Activated CD4-positive, alpha-beta T cell treated with anti-CD3 and anti-CD28 coated beads for 36 hours (primary cell): Measurements from ENCODE around the gene ADAMTSL5. TPM values are rescaled to one million over a fixed set of nuclear protein-coding genes. Genes with fewer than 3 reads are reported as not detected.
A peak's percentile ranks its signal among the peaks of the same experiment; 100 is the strongest.

ENCODE experiments used
- ATAC-seq: fragments of 200-7000 bp; cut with Tn5 transposase; one replicate; pipeline ENCODE4 v1.10.0; 2021; ENCODE audit warnings: mild to moderate bottlenecking, moderate library complexity
- CTCF ChIA-PET: fragments of 350-600 bp; sonication (Branson Sonifier 250); formaldehyde crosslinking; loops from one replicate; lab custom pipeline; 2021; ENCODE audit warnings: antibody characterized with exemption; lab: Charles Lee
- POLR2A ChIA-PET: fragments of 350-600 bp; sonication (Branson Sonifier 250); formaldehyde crosslinking; loops from one replicate; lab custom pipeline; 2021; ENCODE audit warnings: antibody characterized with exemption, inconsistent platforms; lab: Charles Lee
- DNase-seq: peaks from one replicate; pipeline ENCODE4 v3.0.0-alpha.2; 2020
- H3K27ac Mint-ChIP-seq: one replicate; pipeline ENCODE4 v1.8.0; 2021; ENCODE audit warnings: mixed read lengths
- H3K27me3 Mint-ChIP-seq: one replicate; pipeline ENCODE4 v1.8.0; 2021; ENCODE audit warnings: mixed read lengths
- H3K36me3 Mint-ChIP-seq: one replicate; pipeline ENCODE4 v1.8.0; 2021; ENCODE audit warnings: low read depth, mixed read lengths
- H3K4me1 Mint-ChIP-seq: one replicate; pipeline ENCODE4 v1.8.0; 2021; ENCODE audit warnings: mixed read lengths
- H3K4me3 Mint-ChIP-seq: one replicate; pipeline ENCODE4 v1.8.0; 2021; ENCODE audit warnings: mild to moderate bottlenecking, moderate library complexity, mixed read lengths
- H3K9me3 Mint-ChIP-seq: one replicate; pipeline ENCODE4 v1.8.0; 2021; ENCODE audit warnings: low read depth, mixed read lengths
- intact Hi-C, 2 experiments: fragments of 100-400 bp; cut with DNase I in 1 of 2; cut with micrococcal nuclease in 1 of 2; formaldehyde crosslinking; loops; one replicate each; pipeline versions ENCODE4 v1.14.2 to v1.15.1; 2022 to 2024; cut with DNase I, micrococcal nuclease
- total RNA-seq, 2 experiments: library from RNA; stranded (reverse); gene quantifications; one replicate each; pipeline ENCODE4 v1.2.3, GENCODE V29; 2021

Gene ADAMTSL5
- total RNA-seq, 2 experiments from 2014 or later, result 2.5 to 3.8 TPM

- ATAC-seq (no peak), DNase-seq (no peak)
- CTCF ChIA-PET, result interaction anchor here (0.8 to 2.1 kb wide), 3 partner anchors 28 to 33 kb away, joined by 3 to 7 read pairs (median 4); no protein-coding TSS in a partner anchor
- H3K9me3 Mint-ChIP-seq, result no peaks in the 10 kb centered on the region
- H3K27ac Mint-ChIP-seq, result no peak overlapping the region
- H3K36me3 Mint-ChIP-seq, result peaks cover 4% of the 10 kb centered on the region
- H3K4me3 Mint-ChIP-seq, result no peak overlapping the region
- POLR2A ChIA-PET, result interaction anchor here (0.6 to 1.5 kb wide), 2 partner anchors 203 to 382 kb away, joined by 3 to 4 read pairs; partner anchors contain the start of gene CIRBP
- peaks cover 9% of the 10 kb centered on the region for H3K4me1 Mint-ChIP-seq
- H3K27me3 Mint-ChIP-seq, result peaks cover 2% of the 10 kb centered on the region
- intact Hi-C loops, result no loop called here
These were observed 40.4 kb downstream of the ADAMTSL5 start for GRCh38 chr19:1472231-1473084.

- H3K36me3 Mint-ChIP-seq, result no peaks in the 10 kb centered on the region
- intact Hi-C loops, result loop anchor here in 1 of 2 experiments (1.0 kb wide), 1 partner anchor 26 kb away; no protein-coding TSS in a partner anchor
- peaks cover 5% of the 10 kb centered on the region for H3K4me1 Mint-ChIP-seq
- peaks cover 2% of the 10 kb centered on the region for H3K27me3 Mint-ChIP-seq
- no peak overlapping the region for H3K4me3 Mint-ChIP-seq
- DNase-seq (peak; percentile 48), ATAC-seq (no peak)
- H3K9me3 Mint-ChIP-seq, result no peaks in the 10 kb centered on the region
- ChIA-PET POLR2A (interaction anchor here (1.5 kb wide), 1 partner anchor 203 kb away, joined by 4 read pairs; the partner anchor contains the start of gene CIRBP), CTCF (interaction anchor here (0.6 to 1.2 kb wide), 2 partner anchors 27 to 124 kb away, joined by 4 read pairs; no protein-coding TSS in a partner anchor)
- no peak overlapping the region for H3K27ac Mint-ChIP-seq
These were observed 41.2 kb downstream of the ADAMTSL5 start for GRCh38 chr19:1471515-1472160.

- no peak overlapping the region for H3K4me3 Mint-ChIP-seq
- ATAC-seq (no peak), DNase-seq (peak; percentile 45)
- no peaks in the 10 kb centered on the region for H3K36me3 Mint-ChIP-seq
- ChIA-PET CTCF (interaction anchor here (0.6 to 1.2 kb wide), 2 partner anchors 27 to 124 kb away, joined by 4 read pairs; no protein-coding TSS in a partner anchor), POLR2A (interaction anchor here (1.5 kb wide), 1 partner anchor 202 kb away, joined by 4 read pairs; the partner anchor contains the start of gene CIRBP)
- H3K4me1 Mint-ChIP-seq, result peaks cover 5% of the 10 kb centered on the region
- no peaks in the 10 kb centered on the region for H3K9me3 Mint-ChIP-seq
- no peak overlapping the region for H3K27ac Mint-ChIP-seq
- intact Hi-C loops, result loop anchor here in 1 of 2 experiments (1.0 kb wide), 1 partner anchor 26 kb away; no protein-coding TSS in a partner anchor
- peaks cover 3% of the 10 kb centered on the region for H3K27me3 Mint-ChIP-seq
These were observed 41.8 kb downstream of the ADAMTSL5 start for GRCh38 chr19:1471010-1471514.

GRCh38 chr19:1470305-1471009 lies 42.4 kb downstream of the ADAMTSL5 start:
- H3K27me3 Mint-ChIP-seq, result peaks cover 3% of the 10 kb centered on the region
- H3K27ac Mint-ChIP-seq, result no peak overlapping the region
- DNase-seq (peak; percentile 83), ATAC-seq (peak; percentile 67)
- ChIA-PET POLR2A (interaction anchor here (1.5 kb wide), 1 partner anchor 201 kb away, joined by 4 read pairs; the partner anchor contains the start of gene CIRBP), CTCF (no interaction called here)
- intact Hi-C loops, result loop anchor here in 1 of 2 experiments (1.0 kb wide), 1 partner anchor 25 kb away; no protein-coding TSS in a partner anchor
- peak overlapping the region; percentile 54 for H3K4me3 Mint-ChIP-seq
- no peaks in the 10 kb centered on the region for H3K36me3 Mint-ChIP-seq
- peaks cover 5% of the 10 kb centered on the region for H3K4me1 Mint-ChIP-seq
- no peaks in the 10 kb centered on the region for H3K9me3 Mint-ChIP-seq

GRCh38 chr19:1470055-1470304 lies 42.8 kb downstream of the ADAMTSL5 start:
- H3K36me3 Mint-ChIP-seq, result no peaks in the 10 kb centered on the region
- ChIA-PET POLR2A (no interaction called here), CTCF (no interaction called here)
- intact Hi-C loops, result no loop called here
- H3K4me3 Mint-ChIP-seq, result peak overlapping the region; percentile 54
- no peak for DNase-seq
- no peak overlapping the region for H3K27ac Mint-ChIP-seq
- peaks cover 5% of the 10 kb centered on the region for H3K4me1 Mint-ChIP-seq
- ATAC-seq, result no peak
- H3K27me3 Mint-ChIP-seq, result peaks cover 3% of the 10 kb centered on the region
- no peaks in the 10 kb centered on the region for H3K9me3 Mint-ChIP-seq

- intact Hi-C loops, result loop anchor here (2.0 to 5.0 kb wide), 2 partner anchors 279 to 293 kb away; no protein-coding TSS in a partner anchor
- ChIA-PET POLR2A (no interaction called here), CTCF (interaction anchor here (1.1 to 1.2 kb wide), 2 partner anchors 11 to 25 kb away, joined by 3 read pairs; no protein-coding TSS in a partner anchor)
- peak; percentile 23 for ATAC-seq
- Mint-ChIP-seq H3K36me3 (no peaks in the 10 kb centered on the region), H3K4me3 (peak overlapping the region; percentile 54), H3K27ac (no peak overlapping the region), H3K9me3 (no peaks in the 10 kb centered on the region), H3K27me3 (peaks cover 3% of the 10 kb centered on the region), H3K4me1 (peaks cover 5% of the 10 kb centered on the region)
- peak; percentile 57 for DNase-seq
These were observed 43.4 kb downstream of the ADAMTSL5 start for GRCh38 chr19:1469255-1470054.

- POLR2A ChIA-PET, result no interaction called here
- no peak overlapping the region for H3K27ac Mint-ChIP-seq
- peak; percentile 5 for ATAC-seq
- H3K9me3 Mint-ChIP-seq, result no peaks in the 10 kb centered on the region
- no peak overlapping the region for H3K4me3 Mint-ChIP-seq
- CTCF ChIA-PET, result interaction anchor here (0.6 to 1.2 kb wide), 3 partner anchors 11 to 321 kb away, joined by 3 read pairs; no protein-coding TSS in a partner anchor
- H3K36me3 Mint-ChIP-seq, result no peaks in the 10 kb centered on the region
- DNase-seq, result peak; percentile 68
- intact Hi-C loops, result loop anchor here (2.0 to 5.0 kb wide), 2 partner anchors 280 to 293 kb away; no protein-coding TSS in a partner anchor
- H3K27me3 Mint-ChIP-seq, result peaks cover 3% of the 10 kb centered on the region
- H3K4me1 Mint-ChIP-seq, result peaks cover 5% of the 10 kb centered on the region
These were observed 44.0 kb downstream of the ADAMTSL5 start for GRCh38 chr19:1468821-1469254.

GRCh38 chr19:1468274-1468820 lies 44.5 kb downstream of the ADAMTSL5 start:
- no peaks in the 10 kb centered on the region for H3K9me3 Mint-ChIP-seq
- ChIA-PET CTCF (interaction anchor here (0.6 to 3.4 kb wide), 3 partner anchors 10 to 321 kb away, joined by 3 to 17 read pairs (median 3); no protein-coding TSS in a partner anchor), POLR2A (no interaction called here)
- no peak overlapping the region for H3K27ac Mint-ChIP-seq
- ATAC-seq (no peak), DNase-seq (no peak)
- peak overlapping the region; percentile 21 for H3K4me3 Mint-ChIP-seq
- peaks cover 5% of the 10 kb centered on the region for H3K4me1 Mint-ChIP-seq
- peaks cover 3% of the 10 kb centered on the region for H3K27me3 Mint-ChIP-seq
- intact Hi-C loops, result loop anchor here (2.0 to 5.0 kb wide), 2 partner anchors 280 to 294 kb away; no protein-coding TSS in a partner anchor
- H3K36me3 Mint-ChIP-seq, result no peaks in the 10 kb centered on the region

GRCh38 chr19:1467490-1468273 lies 45.1 kb downstream of the ADAMTSL5 start:
- no peak overlapping the region for H3K4me3 Mint-ChIP-seq
- H3K27me3 Mint-ChIP-seq, result peaks cover 3% of the 10 kb centered on the region
- POLR2A ChIA-PET, result interaction anchor here (1.5 kb wide), 1 partner anchor 12 kb away, joined by 6 read pairs; no protein-coding TSS in a partner anchor
- no peak overlapping the region for H3K27ac Mint-ChIP-seq
- CTCF ChIA-PET, result interaction anchor here (3.4 kb wide), 1 partner anchor 23 kb away, joined by 17 read pairs; no protein-coding TSS in a partner anchor
- no peaks in the 10 kb centered on the region for H3K9me3 Mint-ChIP-seq
- DNase-seq (no peak), ATAC-seq (no peak)
- H3K36me3 Mint-ChIP-seq, result no peaks in the 10 kb centered on the region
- intact Hi-C loops, result loop anchor here (2.0 to 5.0 kb wide), 2 partner anchors 281 to 295 kb away; no protein-coding TSS in a partner anchor
- H3K4me1 Mint-ChIP-seq, result peaks cover 5% of the 10 kb centered on the region
